Breast epithelium (tissue), 4 donors: ENCODE measurements around the gene ESPN. TPM values are rescaled to one million over a fixed set of nuclear protein-coding genes. Genes with fewer than 3 reads are reported as not detected.
A peak's percentile ranks its signal among the peaks of the same experiment; 100 is the strongest.

ENCODE experiments used
- DNase-seq, 2 donors: peaks; one replicate each; pipeline ENCODE4 v3.0.0-alpha.2; 2019; ENCODE audit warnings: low spot score in 2 of 2
- H3K27ac ChIP-seq, 2 donors: fragments of 200-600 bp; sonication (generic) in 1 of 2; one replicate each; pipeline ENCODE4 v1.5.1; 2016 to 2019; ENCODE audit warnings: mild to moderate bottlenecking in 1 of 2
- H3K27me3 ChIP-seq, 2 donors: fragments of 200-600 bp; sonication (generic) in 1 of 2; one replicate each; pipeline versions ENCODE4 v1.5.1 to v1.6.0; 2017 to 2019; ENCODE audit warnings: control low read depth in 1 of 2, mild to moderate bottlenecking in 1 of 2
- H3K36me3 ChIP-seq: fragments of 200-600 bp; one replicate; pipeline ENCODE4 v1.5.1; 2019
- H3K4me1 ChIP-seq, 2 donors: fragments of 200-600 bp; sonication (generic); one replicate each; pipeline ENCODE4 v1.5.1; 2016 to 2019; ENCODE audit warnings: control low read depth in 1 of 2
- H3K4me3 ChIP-seq, 3 donors: fragments of 200-600 bp; sonication (generic); 1 replicate in 2 of 3; 2 replicates in 1 of 3; pipeline ENCODE4 v1.5.1; 2016 to 2019; ENCODE audit warnings: mild to moderate bottlenecking in 3 of 3, moderate library complexity in 2 of 3
- H3K9me3 ChIP-seq, 2 donors: fragments of 200-600 bp; sonication (generic) in 1 of 2; one replicate each; pipeline ENCODE4 v1.5.1; 2016 to 2019; ENCODE audit warnings: control low read depth in 1 of 2
- POLR2A ChIP-seq: fragments of 450-650 bp; IDR thresholded peaks from one replicate; pipeline ENCODE4 v1.6.1; 2016; ENCODE audit warnings: antibody characterized with exemption, mild to moderate bottlenecking, moderate library complexity
- POLR2AphosphoS5 ChIP-seq, 3 donors: sonication (generic); formaldehyde crosslinking; IDR thresholded peaks; one replicate each; pipeline ENCODE4 v1.6.1; 2017; ENCODE audit warnings: antibody characterized with exemption in 3 of 3
- intact Hi-C: fragments of 100-400 bp; cut with DNase I; formaldehyde crosslinking; loops from one replicate; pipeline ENCODE4 v1.15.1; 2023; ENCODE audit warnings: low total_unique reads
- total RNA-seq, 3 donors: library from RNA; depleted of rRNA; stranded (reverse); fragments of >200 nt; gene quantifications; one replicate each; pipeline ENCODE4 v1.1.0, GENCODE V29; 2016
- TF ChIP-seq, protein P1 (sequence below), 3 donors: fragments of 450-650 bp; IDR thresholded peaks; one replicate each; pipeline ENCODE4 v1.5.1; 2016 to 2017; ENCODE audit warnings: antibody characterized with exemption in 3 of 3, mild to moderate bottlenecking in 3 of 3, moderate library complexity in 3 of 3

The ESPN gene
- total RNA-seq, 3 donors from 2014 or later, result 10.8 to 11.1 TPM; not detected in 1

GRCh38 chr1:6485168-6486101 is 60.9 kb downstream of the ESPN start:
- no peak for DNase-seq
- intact Hi-C loops, result loop anchor here (10.0 kb wide), 1 partner anchor 49 kb away; no protein-coding TSS in a partner anchor
- Histone ChIP-seq H3K9me3 (no peaks in the 10 kb centered on the region), H3K27ac (peak overlapping the region in 1 of 2 donors; percentile 13), H3K36me3 (no peaks in the 10 kb centered on the region), H3K4me1 (peaks cover 0 to 6% of the 10 kb centered on the region in 2 donors), H3K27me3 (no peaks in the 10 kb centered on the region), H3K4me3 (peak overlapping the region; percentile 44 to 83 (median 56))
- TF ChIP-seq POLR2A (no peak), POLR2AphosphoS5 (IDR thresholded peaks at IDR 0.05) (no peak)
- TF ChIP-seq, protein P1, sequence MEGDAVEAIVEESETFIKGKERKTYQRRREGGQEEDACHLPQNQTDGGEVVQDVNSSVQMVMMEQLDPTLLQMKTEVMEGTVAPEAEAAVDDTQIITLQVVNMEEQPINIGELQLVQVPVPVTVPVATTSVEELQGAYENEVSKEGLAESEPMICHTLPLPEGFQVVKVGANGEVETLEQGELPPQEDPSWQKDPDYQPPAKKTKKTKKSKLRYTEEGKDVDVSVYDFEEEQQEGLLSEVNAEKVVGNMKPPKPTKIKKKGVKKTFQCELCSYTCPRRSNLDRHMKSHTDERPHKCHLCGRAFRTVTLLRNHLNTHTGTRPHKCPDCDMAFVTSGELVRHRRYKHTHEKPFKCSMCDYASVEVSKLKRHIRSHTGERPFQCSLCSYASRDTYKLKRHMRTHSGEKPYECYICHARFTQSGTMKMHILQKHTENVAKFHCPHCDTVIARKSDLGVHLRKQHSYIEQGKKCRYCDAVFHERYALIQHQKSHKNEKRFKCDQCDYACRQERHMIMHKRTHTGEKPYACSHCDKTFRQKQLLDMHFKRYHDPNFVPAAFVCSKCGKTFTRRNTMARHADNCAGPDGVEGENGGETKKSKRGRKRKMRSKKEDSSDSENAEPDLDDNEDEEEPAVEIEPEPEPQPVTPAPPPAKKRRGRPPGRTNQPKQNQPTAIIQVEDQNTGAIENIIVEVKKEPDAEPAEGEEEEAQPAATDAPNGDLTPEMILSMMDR (IDR thresholded peaks at IDR 0.05), result no peak

DNA sequence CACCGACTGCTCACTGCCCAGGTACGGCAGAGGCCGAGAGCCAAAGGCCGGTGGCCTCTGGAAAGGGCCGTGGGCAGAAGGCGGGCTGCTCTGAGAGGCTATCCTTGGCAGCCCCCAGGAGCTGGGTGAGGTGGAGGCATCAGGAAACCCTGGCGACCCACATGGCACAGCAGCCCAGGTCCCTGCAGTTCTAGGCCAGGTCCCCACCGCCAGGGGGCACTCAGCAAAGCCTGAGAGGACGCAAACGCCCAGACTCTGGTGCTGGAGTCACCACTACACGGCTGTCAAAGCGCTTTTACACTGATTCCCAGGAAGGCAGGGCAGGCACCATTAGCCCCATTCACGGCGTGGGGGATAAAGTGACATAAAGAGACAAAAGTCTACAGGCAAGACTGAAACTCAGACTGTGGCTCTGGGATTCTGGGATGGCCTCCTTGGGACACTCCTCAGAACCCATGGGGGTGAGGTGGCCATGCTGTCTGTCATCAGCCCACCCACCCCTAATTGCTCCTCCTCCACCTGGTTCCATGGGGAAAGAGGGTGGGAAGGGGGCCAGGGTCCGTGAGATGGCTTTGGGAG is 61.9 kb downstream of the ESPN start:
- peak overlapping the region in 2 of 3 donors; percentile 56 to 83 for H3K4me3 ChIP-seq
- H3K4me1 ChIP-seq, result peaks cover 0 to 6% of the 10 kb centered on the region in 2 donors
- H3K27ac ChIP-seq, result no peak overlapping the region
- intact Hi-C loops, result loop anchor here (10.0 kb wide), 1 partner anchor 48 kb away; no protein-coding TSS in a partner anchor
- H3K9me3 ChIP-seq, result no peaks in the 10 kb centered on the region
- DNase-seq, result peak; percentile 78 to 91
- H3K27me3 ChIP-seq, result no peaks in the 10 kb centered on the region
- no peaks in the 10 kb centered on the region for H3K36me3 ChIP-seq
- TF ChIP-seq, protein P1 (IDR thresholded peaks at IDR 0.05), result peak; percentile 67 to 82 (median 72)
- no peak for TF ChIP-seq POLR2A

GRCh38 chr1:6487804-6488484 is 63.4 kb downstream of the ESPN start:
- no peaks in the 10 kb centered on the region for H3K27me3 ChIP-seq
- H3K4me1 ChIP-seq, result peaks cover 0 to 12% of the 10 kb centered on the region in 2 donors
- no peaks in the 10 kb centered on the region for H3K36me3 ChIP-seq
- no peak for TF ChIP-seq POLR2A
- TF ChIP-seq, protein P1 (IDR thresholded peaks at IDR 0.05), result no peak
- no peak for TF ChIP-seq POLR2AphosphoS5 (IDR thresholded peaks at IDR 0.05)
- no peak overlapping the region for H3K4me3 ChIP-seq
- no peaks in the 10 kb centered on the region for H3K9me3 ChIP-seq
- no peak for DNase-seq
- intact Hi-C loops, result loop anchor here (10.0 kb wide), 1 partner anchor 47 kb away; no protein-coding TSS in a partner anchor
- no peak overlapping the region for H3K27ac ChIP-seq

DNA sequence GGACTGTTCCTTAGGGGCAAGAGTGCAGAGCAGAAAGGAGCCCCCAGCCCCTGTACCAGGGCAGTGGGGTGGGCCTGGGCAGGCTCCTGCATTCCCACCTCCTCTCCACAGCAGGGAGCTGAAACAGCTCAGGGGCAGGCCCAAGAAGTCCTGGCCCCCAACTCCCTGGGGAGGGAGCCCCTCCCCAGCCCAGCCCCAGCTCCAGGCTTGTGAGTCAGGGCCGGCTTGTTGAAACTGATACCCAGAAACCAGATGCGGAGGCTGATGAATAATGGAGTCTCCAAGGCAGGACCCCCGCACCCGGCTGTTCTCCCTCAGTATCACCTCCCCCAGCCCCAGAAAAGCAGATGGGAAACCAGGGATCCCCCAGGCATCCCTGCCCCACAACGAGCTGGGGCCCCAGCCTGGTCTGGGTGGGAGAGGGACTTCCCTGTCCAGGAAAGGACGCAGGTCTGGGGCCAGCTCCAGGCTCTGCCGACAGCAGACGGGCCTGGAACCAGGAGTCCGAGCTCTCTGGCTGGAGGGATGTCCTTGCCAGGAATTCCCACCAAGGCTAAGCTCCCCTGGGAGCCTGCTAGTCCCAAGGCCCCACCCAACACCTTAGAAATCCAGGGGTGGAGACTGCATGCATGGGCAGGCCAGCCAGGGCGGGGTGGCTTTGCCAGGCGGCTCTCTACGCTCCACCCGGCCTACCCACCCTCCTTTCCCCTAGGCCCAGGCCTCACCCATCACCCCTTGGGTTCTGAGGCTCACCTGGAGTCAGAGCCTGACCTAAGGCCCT is 64.2 kb downstream of the ESPN start:
- TF ChIP-seq POLR2A (no peak), POLR2AphosphoS5 (IDR thresholded peaks at IDR 0.05) (no peak)
- TF ChIP-seq, protein P1 (IDR thresholded peaks at IDR 0.05), result no peak
- DNase-seq, result no peak
- Histone ChIP-seq H3K27me3 (no peaks in the 10 kb centered on the region), H3K4me1 (peaks cover 0 to 12% of the 10 kb centered on the region in 2 donors), H3K4me3 (peak overlapping the region in 1 of 3 donors; percentile 3), H3K36me3 (no peaks in the 10 kb centered on the region), H3K27ac (peak overlapping the region in 1 of 2 donors; percentile 19), H3K9me3 (no peaks in the 10 kb centered on the region)
- intact Hi-C loops, result loop anchor here (10.0 kb wide), 1 partner anchor 46 kb away; no protein-coding TSS in a partner anchor
